HG03066 (cell line): ENCODE results near the gene ACOX2.

Source experiments
- ATAC-seq: cut with Tn5 transposase; IDR thresholded peaks from one replicate; pipeline ENCODE4 v1.9.1; 2021; ENCODE audit warnings: low read depth; ENCODE audit not compliant: unreplicated experiment

ACOX2 gene

GRCh38 chr3:58514405-58514804, 22.6 kb downstream of the ACOX2 start:
- no peak for ATAC-seq

GRCh38 chr3:58508437-58508836, 28.6 kb downstream of the ACOX2 start:
- ATAC-seq: no peak

- no peak for ATAC-seq
Measured at GRCh38 chr3:58507356-58508078, 29.5 kb downstream of the ACOX2 start.

GRCh38 chr3:58502872-58503271, 34.1 kb downstream of the ACOX2 start:
- ATAC-seq: no peak

GRCh38 chr3:58497097-58497496, 39.9 kb downstream of the ACOX2 start:
- no peak for ATAC-seq

GRCh38 chr3:58496206-58496857, 40.7 kb downstream of the ACOX2 start:
- ATAC-seq: no peak

- ATAC-seq: no peak
Measured at GRCh38 chr3:58495101-58495500, 41.9 kb downstream of the ACOX2 start.

GRCh38 chr3:58494107-58494506, 42.9 kb downstream of the ACOX2 start:
- ATAC-seq: no peak

- no peak for ATAC-seq
Measured at GRCh38 chr3:58492494-58492905, 44.5 kb downstream of the ACOX2 start.

- peak; percentile 80 for ATAC-seq
Measured at GRCh38 chr3:58491506-58492402, 45.2 kb downstream of the ACOX2 start, which contains the start of gene KCTD6. TSS of gene KCTD6 (plus strand) at chr3:58492096. CDS start at chr3:58498756, 6,660 bp downstream.

GRCh38 chr3:58490860-58491501, 46.0 kb downstream of the ACOX2 start:
- no peak for ATAC-seq

- ATAC-seq: no peak
Measured at GRCh38 chr3:58488967-58489366, 48.0 kb downstream of the ACOX2 start.

- ATAC-seq: no peak
Measured at GRCh38 chr3:58487140-58487886, 49.7 kb downstream of the ACOX2 start.

- ATAC-seq: no peak
Measured at GRCh38 chr3:58485801-58486435, 51.1 kb downstream of the ACOX2 start.

GRCh38 chr3:58484722-58485069, 52.3 kb downstream of the ACOX2 start:
- ATAC-seq: no peak

- no peak for ATAC-seq
Measured at GRCh38 chr3:58484045-58484721, 52.8 kb downstream of the ACOX2 start.

GRCh38 chr3:58482917-58483636, 53.9 kb downstream of the ACOX2 start:
- no peak for ATAC-seq

GRCh38 chr3:58480309-58480708, 56.7 kb downstream of the ACOX2 start:
- ATAC-seq: no peak
